Urothelium cell line (cell line): Measurements from ENCODE around the gene S100A8.

Source experiments
- DNase-seq: peaks from one replicate; pipeline ENCODE4 v3.0.0; 2011; ENCODE audit warnings: low spot score, mixed read lengths
- FAIRE-seq: peaks from 2 replicates; lab custom pipeline; 2011; peaks lifted over from hg19 to GRCh38; lab: Jason Lieb, UNC

Gene S100A8

GRCh38 chr1:153393926-153394325, 3.1 kb upstream of the S100A8 start:
- no peak for DNase-seq
- FAIRE-seq: peak; percentile 58

- FAIRE-seq (no peak), DNase-seq (no peak)
Measured at GRCh38 chr1:153392822-153393221, 1.9 kb upstream of the S100A8 start.

- DNase-seq (no peak), FAIRE-seq (no peak)
Measured at GRCh38 chr1:153392258-153392657, 1.4 kb upstream of the S100A8 start.

GRCh38 chr1:153389973-153390879, 647 bp downstream of the S100A8 start:
- DNase-seq: no peak
- no peak for FAIRE-seq

- FAIRE-seq: no peak
- DNase-seq: no peak
Measured at GRCh38 chr1:153389401-153389800, 1.5 kb downstream of the S100A8 start.

GRCh38 chr1:153387785-153388184, 3.1 kb downstream of the S100A8 start:
- DNase-seq: no peak
- FAIRE-seq: no peak

GRCh38 chr1:153387001-153387400, 3.9 kb downstream of the S100A8 start:
- FAIRE-seq (no peak), DNase-seq (no peak)

- no peak for DNase-seq
- no peak for FAIRE-seq
Measured at GRCh38 chr1:153386500-153386901, 4.4 kb downstream of the S100A8 start.

- no peak for FAIRE-seq
- no peak for DNase-seq
Measured at GRCh38 chr1:153384958-153385580, 5.8 kb downstream of the S100A8 start.

- DNase-seq (no peak), FAIRE-seq (no peak)
Measured at GRCh38 chr1:153380711-153381110, 10.2 kb downstream of the S100A8 start.

- FAIRE-seq: no peak
- DNase-seq: no peak
Measured at GRCh38 chr1:153379591-153379990, 11.3 kb downstream of the S100A8 start.

- DNase-seq: peak; percentile 79
- FAIRE-seq: no peak
Measured at GRCh38 chr1:153375511-153375910, 15.4 kb downstream of the S100A8 start, which contains the start of gene S100A12. TSS of gene S100A12 (minus strand) at chr1:153375621. CDS start at chr1:153374592, 1,029 bp downstream.

- DNase-seq (no peak), FAIRE-seq (no peak)
Measured at GRCh38 chr1:153374071-153374470, 16.8 kb downstream of the S100A8 start.

- FAIRE-seq: no peak
- DNase-seq: no peak
Measured at GRCh38 chr1:153372571-153372970, 18.3 kb downstream of the S100A8 start.

- DNase-seq (no peak), FAIRE-seq (no peak)
Measured at GRCh38 chr1:153371231-153371630, 19.6 kb downstream of the S100A8 start.

- FAIRE-seq (no peak), DNase-seq (no peak)
Measured at GRCh38 chr1:153370146-153370545, 20.7 kb downstream of the S100A8 start.

GRCh38 chr1:153368495-153368894, 22.4 kb downstream of the S100A8 start:
- FAIRE-seq: no peak

GRCh38 chr1:153367090-153367489, 23.8 kb downstream of the S100A8 start:
- DNase-seq (no peak), FAIRE-seq (no peak)

More at GRCh38 chr1:153368495-153368894, 22.4 kb downstream of the S100A8 start:
- no peak for DNase-seq

- DNase-seq (no peak), FAIRE-seq (no peak)
Measured at GRCh38 chr1:153366261-153366660, 24.6 kb downstream of the S100A8 start.

- DNase-seq: no peak
- no peak for FAIRE-seq
Measured at GRCh38 chr1:153365696-153366095, 25.2 kb downstream of the S100A8 start.

GRCh38 chr1:153364766-153365666, 25.9 kb downstream of the S100A8 start:
- FAIRE-seq: no peak
- DNase-seq: no peak
